Skeletal muscle satellite cell (primary cell): ENCODE data around the gene USP35. TPM values are rescaled to one million over a fixed set of nuclear protein-coding genes. Genes with fewer than 3 reads are reported as not detected.
A peak's percentile ranks its signal among the peaks of the same experiment; 100 is the strongest.

Source experiments
- H3K27me3 ChIP-seq: 2 replicates; pipeline ENCODE4 v1.7.0; 2013; ENCODE audit warnings: low read length; ENCODE audit not compliant: control insufficient read depth, insufficient read depth
- H3K36me3 ChIP-seq: 2 replicates; pipeline ENCODE4 v1.7.0; 2013; ENCODE audit warnings: mild to moderate bottlenecking, control low read depth, low read length; ENCODE audit not compliant: insufficient read depth
- H3K4me1 ChIP-seq: 2 replicates; pipeline ENCODE4 v1.7.0; 2013; ENCODE audit warnings: low read length; ENCODE audit not compliant: control insufficient read depth, insufficient read depth
- H3K4me2 ChIP-seq: 2 replicates; pipeline ENCODE4 v1.7.0; 2013; ENCODE audit warnings: mild to moderate bottlenecking, low read length
- H3K4me3 ChIP-seq: 2 replicates; pipeline ENCODE4 v1.7.0; 2013; ENCODE audit warnings: low read length
- H3K9ac ChIP-seq: 2 replicates; pipeline ENCODE4 v1.7.0; 2013; ENCODE audit warnings: mild to moderate bottlenecking, low read depth, low read length, moderate library complexity
- H3K9me3 ChIP-seq: replicated peaks from 2 replicates; pipeline ENCODE4 v1.7.0; 2013; ENCODE audit warnings: mild to moderate bottlenecking, control low read depth, low read length
- total RNA-seq: library from RNA; depleted of rRNA; stranded (reverse); fragments of >200 nt; gene quantifications from 2 replicates; pipeline ENCODE4 v1.2.3, GENCODE V29; 2012; rRNA removed

The USP35 gene, protein sequence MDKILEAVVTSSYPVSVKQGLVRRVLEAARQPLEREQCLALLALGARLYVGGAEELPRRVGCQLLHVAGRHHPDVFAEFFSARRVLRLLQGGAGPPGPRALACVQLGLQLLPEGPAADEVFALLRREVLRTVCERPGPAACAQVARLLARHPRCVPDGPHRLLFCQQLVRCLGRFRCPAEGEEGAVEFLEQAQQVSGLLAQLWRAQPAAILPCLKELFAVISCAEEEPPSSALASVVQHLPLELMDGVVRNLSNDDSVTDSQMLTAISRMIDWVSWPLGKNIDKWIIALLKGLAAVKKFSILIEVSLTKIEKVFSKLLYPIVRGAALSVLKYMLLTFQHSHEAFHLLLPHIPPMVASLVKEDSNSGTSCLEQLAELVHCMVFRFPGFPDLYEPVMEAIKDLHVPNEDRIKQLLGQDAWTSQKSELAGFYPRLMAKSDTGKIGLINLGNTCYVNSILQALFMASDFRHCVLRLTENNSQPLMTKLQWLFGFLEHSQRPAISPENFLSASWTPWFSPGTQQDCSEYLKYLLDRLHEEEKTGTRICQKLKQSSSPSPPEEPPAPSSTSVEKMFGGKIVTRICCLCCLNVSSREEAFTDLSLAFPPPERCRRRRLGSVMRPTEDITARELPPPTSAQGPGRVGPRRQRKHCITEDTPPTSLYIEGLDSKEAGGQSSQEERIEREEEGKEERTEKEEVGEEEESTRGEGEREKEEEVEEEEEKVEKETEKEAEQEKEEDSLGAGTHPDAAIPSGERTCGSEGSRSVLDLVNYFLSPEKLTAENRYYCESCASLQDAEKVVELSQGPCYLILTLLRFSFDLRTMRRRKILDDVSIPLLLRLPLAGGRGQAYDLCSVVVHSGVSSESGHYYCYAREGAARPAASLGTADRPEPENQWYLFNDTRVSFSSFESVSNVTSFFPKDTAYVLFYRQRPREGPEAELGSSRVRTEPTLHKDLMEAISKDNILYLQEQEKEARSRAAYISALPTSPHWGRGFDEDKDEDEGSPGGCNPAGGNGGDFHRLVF
- 9.8 and 9.9 TPM in 2 replicates for total RNA-seq

DNA sequence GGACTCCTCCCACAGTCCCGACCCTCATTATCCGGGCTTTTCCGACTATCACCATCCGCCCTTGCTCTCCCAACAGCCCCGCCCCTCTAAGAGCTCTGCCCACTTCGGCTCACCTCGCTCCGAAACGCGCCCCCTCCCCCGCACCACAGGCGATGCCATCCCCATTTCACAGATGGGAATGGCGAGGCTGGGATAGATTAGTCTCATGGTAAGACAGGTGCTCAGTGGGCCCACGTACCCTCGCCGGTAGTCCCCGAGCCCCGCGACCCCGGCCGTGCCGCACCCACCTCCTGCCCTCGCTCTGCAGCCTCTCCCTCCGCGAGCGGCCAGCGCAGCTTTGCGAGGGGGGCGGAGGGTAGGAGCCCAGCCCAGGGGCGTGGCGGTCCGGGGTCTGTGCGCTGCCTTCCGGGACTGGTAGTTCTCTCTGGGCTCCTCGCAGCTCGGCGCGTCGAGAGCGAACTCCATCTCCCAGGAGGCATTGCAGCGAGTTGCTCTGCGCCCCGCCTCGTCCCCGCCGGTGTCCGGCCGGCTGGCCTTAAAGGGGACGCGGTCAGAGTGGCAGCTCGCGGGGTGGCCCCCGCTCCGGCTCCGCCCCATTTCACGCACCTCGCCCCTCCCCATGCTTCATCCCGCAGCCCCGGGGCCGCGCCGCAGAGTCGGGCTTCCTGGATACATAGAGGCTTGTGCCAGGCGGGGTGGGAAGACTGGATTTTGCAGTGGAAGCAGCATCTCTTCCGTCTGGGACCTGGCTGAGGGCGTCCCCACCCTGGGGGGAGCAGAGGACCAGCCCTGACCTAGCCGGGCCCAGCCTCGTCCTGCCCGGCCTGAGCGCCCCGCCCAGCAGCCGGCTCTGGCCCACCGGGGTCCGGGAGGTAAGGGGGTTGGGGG, at the start of gene USP35, which contains the start of gene KCTD21:
Gene USP35, plus strand, starts transcription at position 634 of the 888 bp plus-strand sequence. CDS start 7,327 bp downstream, outside the sequence.
Gene KCTD21, minus strand, starts transcription at position 341 of the 888 bp plus-strand sequence. CDS start 14,072 bp downstream, outside the sequence.
- Histone ChIP-seq H3K9me3 (no peaks in the 10 kb centered on the region), H3K4me2 (peak within 1 kb of the TSS; percentile 97), H3K4me1 (peaks cover 66% of the 10 kb centered on the region), H3K4me3 (peak within 1 kb of the TSS; percentile 88), H3K27me3 (no peaks in the 10 kb centered on the region), H3K36me3 (peaks cover 3% of the 10 kb centered on the region), H3K9ac (peak within 1 kb of the TSS; percentile 83)

DNA sequence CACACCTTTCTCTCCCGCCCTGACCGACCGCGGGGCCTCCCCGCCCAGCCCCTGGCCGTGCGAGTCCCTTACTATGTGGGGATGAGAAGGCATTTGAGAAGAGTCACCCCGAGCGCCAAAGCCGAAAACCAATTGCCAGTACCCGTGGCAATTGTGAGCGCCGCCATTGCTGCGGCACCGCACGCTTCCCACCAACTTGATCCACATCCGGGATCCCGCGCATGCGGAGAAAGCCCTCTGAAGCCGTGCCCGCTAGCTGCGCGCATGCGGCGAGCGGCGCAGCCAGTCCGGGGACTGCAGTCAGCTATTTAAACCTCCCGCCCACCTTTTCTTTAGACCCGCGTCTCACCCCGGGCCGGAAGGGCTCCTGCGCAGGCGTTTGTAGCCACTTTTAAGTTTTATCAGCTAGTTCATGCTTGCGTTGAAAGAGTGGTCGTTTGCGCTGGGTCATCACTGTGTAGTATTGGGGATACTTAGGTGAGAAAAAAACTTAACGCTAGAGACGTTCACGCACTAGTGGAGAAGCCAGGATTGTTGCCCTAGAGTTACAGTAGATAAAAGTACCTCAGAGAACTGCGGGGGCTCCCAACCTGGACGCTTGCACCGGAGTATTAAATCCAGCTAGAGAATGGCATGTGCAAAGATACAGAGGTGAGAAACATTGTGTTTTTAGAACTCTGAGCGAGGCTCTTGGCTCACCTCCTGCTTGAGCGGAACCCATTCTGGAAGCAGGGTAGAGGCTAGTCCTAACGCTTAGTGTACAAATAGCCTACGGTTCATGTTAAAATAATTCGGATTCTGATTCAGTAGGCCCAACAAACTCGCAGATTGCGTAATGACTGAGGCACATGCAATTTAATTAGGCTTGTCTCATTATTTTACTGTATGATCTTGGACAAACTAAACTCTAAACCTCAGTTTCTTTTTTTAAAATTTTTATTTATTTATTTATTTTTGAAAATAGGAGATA, 49.0 kb upstream of the USP35 start, which contains the start of gene ALG8:
Gene ALG8, minus strand, starts transcription at position 205 of the 970 bp plus-strand sequence. Its CDS starts 38 bp downstream, at position 167.
- Histone ChIP-seq H3K4me1 (peaks cover 13% of the 10 kb centered on the region), H3K4me3 (peak within 1 kb of the TSS; percentile 91), H3K9me3 (no peaks in the 10 kb centered on the region), H3K4me2 (peak within 1 kb of the TSS; percentile 94), H3K36me3 (peaks cover 10% of the 10 kb centered on the region), H3K27me3 (no peaks in the 10 kb centered on the region), H3K9ac (peak within 1 kb of the TSS; percentile 95)

DNA sequence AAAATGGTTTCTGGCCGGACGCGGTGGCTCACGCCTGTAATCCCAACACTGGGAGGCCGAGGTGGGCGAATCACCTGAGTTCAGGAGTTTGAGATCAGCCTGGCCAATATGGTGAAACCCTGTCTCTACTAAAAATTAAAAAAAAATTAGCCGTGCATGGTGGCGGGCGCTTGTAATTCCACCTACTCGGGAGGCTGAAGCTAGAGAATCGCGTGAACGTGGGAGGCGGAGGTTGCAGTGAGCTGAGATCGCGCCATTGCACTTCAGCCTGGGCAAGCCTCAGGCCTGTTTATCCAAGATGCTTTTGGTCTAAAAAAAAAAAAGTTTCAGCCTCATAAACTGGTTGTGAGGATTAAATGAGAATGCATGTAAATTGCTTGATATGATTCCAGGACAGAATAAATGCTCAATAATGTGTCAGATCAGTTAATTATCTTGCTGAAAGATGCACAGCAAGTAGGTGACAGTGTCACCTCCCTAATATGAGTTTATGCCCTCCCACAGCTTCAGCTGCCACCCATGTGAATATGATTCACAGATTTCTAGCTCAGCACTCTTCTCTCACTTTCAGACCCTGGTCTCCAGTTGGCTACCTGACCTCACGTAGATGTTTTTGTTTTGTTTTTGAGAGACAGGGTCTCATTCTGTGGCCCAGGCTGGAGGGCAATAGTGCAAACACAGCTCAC, 48.2 kb upstream of the USP35 start:
- Histone ChIP-seq H3K4me3 (peak overlapping the region; percentile 91), H3K9me3 (no peaks in the 10 kb centered on the region), H3K4me2 (peak overlapping the region; percentile 94), H3K36me3 (peaks cover 5% of the 10 kb centered on the region), H3K27me3 (no peaks in the 10 kb centered on the region), H3K9ac (peak overlapping the region; percentile 95), H3K4me1 (peaks cover 13% of the 10 kb centered on the region)

DNA sequence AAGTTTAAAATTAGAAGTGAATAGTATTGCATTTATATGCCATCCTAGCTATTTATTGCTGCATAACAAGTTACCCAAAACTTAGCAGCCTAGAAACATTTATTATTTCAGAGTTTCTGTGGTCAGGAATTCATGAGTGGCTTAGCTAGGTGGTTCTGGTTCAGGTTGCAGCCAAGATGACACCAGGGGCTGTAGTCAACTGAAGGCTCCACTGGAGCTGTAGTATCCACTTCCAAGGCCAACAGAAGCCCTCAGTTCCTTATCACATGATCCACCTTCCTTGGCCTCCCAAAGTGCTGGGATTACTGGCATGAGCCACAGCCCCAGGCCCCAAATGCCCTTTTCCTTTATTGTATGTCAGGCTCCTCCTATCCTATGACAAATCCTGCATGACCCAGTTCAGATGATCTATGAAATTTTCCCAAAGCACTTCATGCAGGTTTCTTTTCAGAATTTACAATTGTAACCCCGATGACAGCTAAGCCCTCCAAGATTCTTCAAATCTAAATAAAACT, 43.2 kb upstream of the USP35 start:
- Histone ChIP-seq H3K4me1 (peaks cover 2% of the 10 kb centered on the region), H3K9me3 (no peaks in the 10 kb centered on the region), H3K4me3 (no peak overlapping the region), H3K9ac (no peak overlapping the region), H3K27me3 (no peaks in the 10 kb centered on the region), H3K4me2 (no peak overlapping the region), H3K36me3 (no peaks in the 10 kb centered on the region)

DNA sequence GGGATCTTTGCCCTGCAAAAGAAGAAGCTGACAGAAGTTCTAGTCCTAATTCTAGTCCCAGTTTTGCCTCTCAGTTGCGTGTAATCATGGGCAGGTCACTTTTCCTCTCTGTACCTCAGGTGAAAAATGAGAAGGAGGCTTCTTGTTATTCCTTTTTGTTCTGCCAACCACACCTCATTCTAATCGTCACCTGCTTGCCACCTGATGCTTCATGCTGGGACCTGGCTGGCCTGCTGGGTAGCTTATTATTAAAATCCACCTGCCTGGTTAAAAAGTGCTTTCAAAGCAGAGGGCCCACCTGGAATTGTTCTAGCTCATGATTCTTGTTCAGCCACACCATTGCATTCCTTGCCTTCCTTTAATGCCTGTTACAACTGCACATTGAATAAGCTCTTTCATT, 40.9 kb upstream of the USP35 start:
- H3K4me1 ChIP-seq: no peaks in the 10 kb centered on the region
- H3K36me3 ChIP-seq: no peaks in the 10 kb centered on the region
- H3K9me3 ChIP-seq: no peaks in the 10 kb centered on the region
- no peak overlapping the region for H3K4me2 ChIP-seq
- H3K9ac ChIP-seq: no peak overlapping the region
- no peak overlapping the region for H3K4me3 ChIP-seq
- no peaks in the 10 kb centered on the region for H3K27me3 ChIP-seq

DNA sequence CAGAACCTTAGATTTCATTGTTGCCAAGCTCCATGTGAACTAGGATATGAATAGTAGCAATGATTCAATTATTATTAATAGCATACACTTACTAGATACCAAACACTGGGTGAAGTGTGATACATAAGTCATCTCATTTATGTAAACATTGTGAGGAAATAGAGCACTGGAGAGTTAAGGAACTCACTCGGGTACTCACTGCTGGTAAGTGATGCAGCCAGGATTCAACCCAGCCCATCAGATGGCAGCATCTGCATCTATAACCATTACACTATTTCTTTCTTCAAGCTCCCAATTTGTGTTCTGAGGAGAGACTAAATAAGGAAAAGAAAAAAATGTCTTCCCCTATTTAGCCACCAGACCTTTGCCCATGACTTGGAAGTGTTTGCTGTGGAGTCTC, 39.1 kb upstream of the USP35 start:
- Histone ChIP-seq H3K36me3 (no peaks in the 10 kb centered on the region), H3K9ac (no peak overlapping the region), H3K4me3 (no peak overlapping the region)

DNA sequence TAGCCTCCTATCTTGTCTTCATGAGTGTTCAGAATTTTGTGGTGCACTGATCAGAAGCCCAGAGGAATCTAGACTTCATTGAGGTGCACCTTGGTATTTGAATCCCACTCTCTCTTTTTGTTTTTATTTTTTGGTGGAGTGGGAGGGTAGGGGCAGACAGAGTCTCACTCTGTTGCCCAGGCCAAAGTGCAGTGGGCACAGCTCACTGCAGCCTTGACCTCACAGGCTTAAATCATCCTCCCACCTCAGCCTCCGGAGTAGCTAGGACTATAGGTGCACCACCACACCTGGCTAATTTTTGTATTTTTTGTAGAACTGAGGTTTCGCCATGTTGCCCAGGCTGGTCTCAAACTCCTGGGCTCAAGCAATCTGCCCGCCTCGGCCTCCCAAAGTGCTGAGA, 38.4 kb upstream of the USP35 start:
- Histone ChIP-seq H3K9me3 (no peaks in the 10 kb centered on the region), H3K36me3 (no peaks in the 10 kb centered on the region), H3K9ac (no peak overlapping the region), H3K4me1 (no peaks in the 10 kb centered on the region), H3K4me3 (no peak overlapping the region), H3K27me3 (no peaks in the 10 kb centered on the region), H3K4me2 (no peak overlapping the region)

More for the DNA sequence above, 39.1 kb upstream of the USP35 start:
- H3K4me2 ChIP-seq: no peak overlapping the region
- no peaks in the 10 kb centered on the region for H3K27me3 ChIP-seq
- H3K4me1 ChIP-seq: no peaks in the 10 kb centered on the region
- H3K9me3 ChIP-seq: no peaks in the 10 kb centered on the region

DNA sequence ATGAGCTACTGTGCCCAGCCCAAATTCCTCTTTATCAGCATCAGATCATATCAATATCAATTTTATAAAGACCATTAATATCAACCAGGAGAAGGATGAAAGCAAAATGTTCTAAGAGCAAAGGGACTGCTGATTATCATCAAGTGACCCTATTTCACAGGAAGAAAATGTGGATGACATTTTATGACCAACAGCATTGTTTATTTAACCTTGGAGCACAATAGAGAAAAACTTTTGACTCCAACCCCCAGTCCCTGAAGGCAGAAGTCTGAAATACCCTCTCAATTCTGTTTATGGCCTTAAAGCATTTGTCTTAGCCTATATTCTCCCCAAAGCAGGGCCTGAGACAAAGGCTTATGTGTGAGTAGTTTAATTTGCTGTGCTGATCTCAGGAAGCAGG, 38.0 kb upstream of the USP35 start:
- no peaks in the 10 kb centered on the region for H3K36me3 ChIP-seq
- H3K4me3 ChIP-seq: no peak overlapping the region
- no peaks in the 10 kb centered on the region for H3K27me3 ChIP-seq
- H3K4me1 ChIP-seq: no peaks in the 10 kb centered on the region
- no peak overlapping the region for H3K4me2 ChIP-seq
- no peak overlapping the region for H3K9ac ChIP-seq
- H3K9me3 ChIP-seq: no peaks in the 10 kb centered on the region

DNA sequence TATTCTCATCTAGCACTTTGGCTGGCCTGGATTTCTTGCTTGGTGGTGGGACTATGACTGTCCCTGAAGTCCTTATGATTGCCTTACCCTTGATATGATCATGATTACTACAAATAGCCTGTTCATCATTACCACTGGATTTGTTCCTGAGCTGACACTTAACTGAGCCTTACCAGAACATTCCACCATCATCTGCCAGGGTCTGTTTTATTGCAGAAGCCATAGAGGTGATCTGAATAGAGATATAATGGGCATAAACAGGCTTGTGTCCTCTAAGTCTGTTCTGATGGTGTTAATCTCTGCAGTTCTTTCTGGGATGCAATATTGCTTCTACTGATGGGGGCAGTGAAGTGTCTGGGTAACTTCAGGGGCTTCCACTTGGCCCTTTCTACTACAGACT, 36.9 kb upstream of the USP35 start:
- Histone ChIP-seq H3K4me2 (no peak overlapping the region), H3K36me3 (no peaks in the 10 kb centered on the region), H3K4me1 (no peaks in the 10 kb centered on the region), H3K9me3 (no peaks in the 10 kb centered on the region), H3K27me3 (no peaks in the 10 kb centered on the region), H3K9ac (no peak overlapping the region), H3K4me3 (no peak overlapping the region)
